Fibroblast of lung (primary cell): ENCODE results near the gene TRIM15. TPM values are rescaled to one million over a fixed set of nuclear protein-coding genes. Genes with fewer than 3 reads are reported as not detected.

Source experiments
- DNase-seq, 2 donors: peaks; one replicate each; pipeline versions ENCODE4 v3.0.0 to v3.0.0-alpha.2; 2010; ENCODE audit warnings: low read depth in 2 of 2
- H2AFZ ChIP-seq: 2 replicates; pipeline ENCODE4 v1.5.1; 2012; ENCODE audit warnings: low read length, control low read depth, inconsistent platforms
- H3K27ac ChIP-seq: 2 replicates; pipeline ENCODE4 v1.5.1; 2011; ENCODE audit warnings: low read length, control low read depth; ENCODE audit not compliant: insufficient read depth
- H3K27me3 ChIP-seq: 2 replicates; pipeline ENCODE4 v1.5.1; 2011; ENCODE audit warnings: mild to moderate bottlenecking, low read length; ENCODE audit not compliant: control insufficient read depth, insufficient read depth
- H3K36me3 ChIP-seq: 2 replicates; pipeline ENCODE4 v1.5.1; 2011; ENCODE audit warnings: low read length; ENCODE audit not compliant: control insufficient read depth, insufficient read depth
- H3K4me1 ChIP-seq: 2 replicates; pipeline ENCODE4 v1.5.1; 2011; ENCODE audit warnings: low read length; ENCODE audit not compliant: control insufficient read depth, insufficient read depth; ENCODE audit errors: extremely low read depth
- H3K4me2 ChIP-seq: 2 replicates; pipeline ENCODE4 v1.5.1; 2011; ENCODE audit warnings: low read length, control low read depth; ENCODE audit not compliant: insufficient read depth; ENCODE audit errors: extremely low read depth
- H3K4me3 ChIP-seq, 4 experiments: fragments of 200-600 bp in 1 of 4; sonication (generic) in 1 of 4; replicated peaks in 1 of 4; 2 replicates each; pipeline ENCODE4 v1.5.1; 2011 to 2016; ENCODE audit warnings: low read length in 4 of 4, low read depth in 3 of 4, mild to moderate bottlenecking in 3 of 4, control low read depth in 2 of 4, inconsistent platforms in 1 of 4, mixed read lengths in 1 of 4; ENCODE audit not compliant: insufficient read depth in 1 of 4; ENCODE audit errors: control extremely low read depth in 1 of 4
- H3K79me2 ChIP-seq: 2 replicates; pipeline ENCODE4 v1.5.1; 2012; ENCODE audit warnings: mild to moderate bottlenecking, low read length, inconsistent platforms; ENCODE audit not compliant: control insufficient read depth, insufficient read depth
- H3K9ac ChIP-seq: 2 replicates; pipeline ENCODE4 v1.5.1; 2011; ENCODE audit warnings: mild to moderate bottlenecking, low read length, control low read depth; ENCODE audit not compliant: insufficient read depth
- H3K9me3 ChIP-seq: 2 replicates; pipeline ENCODE4 v1.5.1; 2012; ENCODE audit warnings: low read depth, low read length; ENCODE audit not compliant: control insufficient read depth, insufficient read depth
- H4K20me1 ChIP-seq: 2 replicates; pipeline ENCODE4 v1.5.1; 2011; ENCODE audit warnings: low read length; ENCODE audit not compliant: control insufficient read depth, insufficient read depth; ENCODE audit errors: extremely low read depth
- CTCF ChIP-seq, 2 donors: IDR thresholded peaks in 1 of 2; conservative IDR thresholded peaks in 1 of 2; 1 replicate in 1 of 2; 2 replicates in 1 of 2; pipeline ENCODE4 v1.5.1; 2011 to 2012; ENCODE audit warnings: low read length in 2 of 2, control low read depth in 1 of 2, inconsistent platforms in 1 of 2, low read depth in 1 of 2, mild to moderate bottlenecking in 1 of 2
- EZH2 ChIP-seq: IDR thresholded peaks from 2 replicates; pipeline ENCODE4 v1.5.1; 2012; ENCODE audit warnings: low read length, control low read depth, mild to moderate bottlenecking; ENCODE audit errors: missing control alignments
- polyA plus RNA-seq, 2 donors: library from polyadenylated mRNA; depleted of rRNA in 1 of 2; stranded (reverse) in 1 of 2; unstranded in 1 of 2; fragments of >200 nt; gene quantifications; 2 replicates each; pipeline ENCODE4 v1.2.1, GENCODE V29; 2011 to 2012; ENCODE audit warnings: missing spikeins in 1 of 2
- total RNA-seq: library from RNA; depleted of rRNA; stranded (reverse); fragments of >200 nt; gene quantifications from 2 replicates; pipeline ENCODE4 v1.2.1, GENCODE V29; 2014

Gene TRIM15
- total and polyA plus RNA-seq, 2 donors (not counting 1 experiment from before 2014, with no cell fraction given), result not detected

- H3K4me1 ChIP-seq, result no peaks in the 10 kb centered on the region
- no peak overlapping the region for H3K4me2 ChIP-seq
- no peak for DNase-seq
- no peaks in the 10 kb centered on the region for H4K20me1 ChIP-seq
- no peaks in the 10 kb centered on the region for H3K9me3 ChIP-seq
- no peak overlapping the region for H3K9ac ChIP-seq
- no peaks in the 10 kb centered on the region for H3K79me2 ChIP-seq
- H3K27ac ChIP-seq, result no peak overlapping the region
- peaks cover 37% of the 10 kb centered on the region for H3K27me3 ChIP-seq
- H2AFZ ChIP-seq, result no peak overlapping the region
- no peak for TF ChIP-seq CTCF (conservative IDR thresholded peaks at IDR 0.05 in 1 of 2, IDR thresholded peaks at IDR 0.05 in 1 of 2; ENCODE audit: low read depth in 1 of 2, low read length in 2 of 2)
- no peak for TF ChIP-seq EZH2
- no peaks in the 10 kb centered on the region for H3K36me3 ChIP-seq
- no peak overlapping the region for H3K4me3 ChIP-seq
These were observed 3.8 kb downstream of the TRIM15 start for GRCh38 chr6:30167101-30167500.

- peaks cover 38% of the 10 kb centered on the region for H3K27me3 ChIP-seq
These were observed 5.4 kb downstream of the TRIM15 start for GRCh38 chr6:30168741-30169140.

More at GRCh38 chr6:30168741-30169140, 5.4 kb downstream of the TRIM15 start:
- Histone ChIP-seq H4K20me1 (no peaks in the 10 kb centered on the region), H3K36me3 (no peaks in the 10 kb centered on the region), H3K27ac (no peak overlapping the region), H2AFZ (no peak overlapping the region), H3K4me2 (no peak overlapping the region), H3K4me1 (no peaks in the 10 kb centered on the region), H3K4me3 (no peak overlapping the region), H3K9me3 (no peaks in the 10 kb centered on the region), H3K79me2 (no peaks in the 10 kb centered on the region), H3K9ac (no peak overlapping the region)
- DNase-seq, result no peak
- TF ChIP-seq EZH2, result peak; percentile 37
- no peak for TF ChIP-seq CTCF (conservative IDR thresholded peaks at IDR 0.05 in 1 of 2, IDR thresholded peaks at IDR 0.05 in 1 of 2; ENCODE audit: low read depth in 1 of 2, low read length in 2 of 2)
